Activated CD8-positive, alpha-beta memory T cell treated with anti-CD3 and anti-CD28 coated beads, Interleukin-2, amount 50 U/mL, for 24 hours (primary cell): Measurements from ENCODE around the gene EFCAB11.

Experiments used
- DNase-seq: peaks from one replicate; pipeline ENCODE4 v3.0.0-alpha.2; 2020; ENCODE audit errors: extremely low read depth

Gene EFCAB11

GRCh38 chr14:89956661-89957009 is 2.1 kb upstream of the EFCAB11 start:
- DNase-seq: no peak

- peak; percentile 92 for DNase-seq
Measured at GRCh38 chr14:89955745-89956660, 1.5 kb upstream of the EFCAB11 start, which contains the start of gene TDP1. TSS of gene TDP1 (plus strand) at chr14:89955927. CDS start at chr14:89963115, 7,188 bp downstream.

DNA sequence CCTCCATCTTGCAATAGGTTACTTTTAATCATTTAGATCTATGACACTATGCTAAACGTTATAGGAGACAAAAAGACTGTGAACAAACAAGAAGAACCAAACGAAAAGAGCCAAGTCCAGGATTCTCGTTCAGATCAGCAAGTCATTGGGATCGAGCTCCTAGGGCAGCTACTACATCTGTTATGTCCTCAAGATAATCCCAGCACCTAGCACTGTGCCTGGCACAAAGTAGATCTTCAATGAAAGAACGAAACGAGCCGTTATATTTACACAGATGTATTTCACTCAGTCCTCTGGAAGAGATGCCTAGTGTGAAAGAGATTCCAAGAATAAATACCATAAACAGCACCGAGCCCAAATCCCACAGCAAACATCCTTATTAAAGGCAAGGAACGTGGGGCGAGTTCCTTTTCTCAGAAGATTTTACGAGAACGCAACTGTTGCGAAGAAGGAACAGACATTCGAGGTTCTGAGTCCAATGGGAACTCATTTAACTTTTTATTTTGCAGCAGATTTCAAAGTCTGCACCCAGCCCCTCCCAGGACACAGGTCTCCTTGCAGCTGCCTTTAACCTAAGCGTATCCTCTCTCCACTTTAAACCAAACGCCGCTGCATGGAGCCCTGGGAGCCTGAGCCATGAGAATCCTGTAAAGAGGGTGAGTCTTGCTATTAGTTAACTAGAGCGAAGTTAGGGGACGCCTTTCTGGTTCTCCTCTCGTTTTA is 653 bp upstream of the EFCAB11 start:
- DNase-seq: no peak

DNA sequence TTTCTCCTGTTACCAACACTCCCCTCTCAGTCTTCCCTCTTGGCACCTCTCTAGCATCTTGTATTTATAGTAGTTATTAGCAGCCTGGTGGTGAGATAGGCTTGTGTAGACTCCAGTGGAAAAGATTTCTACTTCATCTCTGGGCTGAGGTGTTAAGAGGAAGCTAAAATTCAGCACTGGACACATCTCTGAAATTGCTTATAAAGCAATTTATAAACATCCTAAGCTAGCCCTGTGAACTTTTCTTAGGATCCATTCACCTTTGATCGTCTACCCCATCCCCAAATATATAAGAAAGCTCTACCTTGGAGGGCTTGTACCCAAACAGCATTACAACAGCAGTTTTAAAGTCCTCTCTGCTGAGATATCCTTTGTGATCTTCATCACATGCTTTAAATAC is 928 bp downstream of the EFCAB11 start:
- DNase-seq: no peak

GRCh38 chr14:89952576-89952975 is 2.0 kb downstream of the EFCAB11 start:
- no peak for DNase-seq

- no peak for DNase-seq
Measured at GRCh38 chr14:89947344-89947743, 7.2 kb downstream of the EFCAB11 start.

- no peak for DNase-seq
Measured at GRCh38 chr14:89941830-89942377, 12.6 kb downstream of the EFCAB11 start.

- no peak for DNase-seq
Measured at GRCh38 chr14:89936654-89937185, 17.8 kb downstream of the EFCAB11 start.

- no peak for DNase-seq
Measured at GRCh38 chr14:89933002-89933401, 21.5 kb downstream of the EFCAB11 start.

DNA sequence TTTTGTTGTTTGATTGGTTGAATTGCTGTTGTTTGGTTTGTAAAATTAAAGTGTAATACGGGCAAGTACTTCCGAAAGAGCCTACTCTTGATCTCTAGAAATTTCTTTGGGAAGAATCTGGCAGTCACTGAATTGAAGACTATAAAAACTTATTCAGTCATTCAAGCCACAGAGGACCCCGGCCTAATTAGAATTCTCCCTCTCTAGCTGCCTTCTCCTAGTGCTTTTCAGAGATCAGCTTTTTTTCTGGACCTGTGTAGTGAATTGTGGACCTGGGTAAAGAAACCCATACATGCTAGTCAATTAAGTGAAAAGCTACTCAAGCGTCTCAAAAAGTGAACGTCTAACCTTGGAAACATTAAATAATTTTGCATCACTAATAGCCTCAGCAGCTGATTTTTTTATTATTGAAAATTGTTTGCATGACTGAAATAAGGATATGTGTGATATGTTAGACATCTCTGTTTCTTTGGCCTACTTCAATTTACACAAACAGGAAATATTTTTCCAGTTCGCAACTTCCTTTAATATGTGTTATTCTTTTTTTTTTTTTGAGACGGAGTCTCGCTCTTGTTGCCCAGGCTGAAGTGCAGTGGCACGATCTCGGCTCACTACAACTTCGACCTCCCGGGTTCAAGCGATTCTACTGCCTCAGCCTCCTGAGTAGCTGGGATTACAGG is 27.2 kb downstream of the EFCAB11 start:
- DNase-seq: no peak

DNA sequence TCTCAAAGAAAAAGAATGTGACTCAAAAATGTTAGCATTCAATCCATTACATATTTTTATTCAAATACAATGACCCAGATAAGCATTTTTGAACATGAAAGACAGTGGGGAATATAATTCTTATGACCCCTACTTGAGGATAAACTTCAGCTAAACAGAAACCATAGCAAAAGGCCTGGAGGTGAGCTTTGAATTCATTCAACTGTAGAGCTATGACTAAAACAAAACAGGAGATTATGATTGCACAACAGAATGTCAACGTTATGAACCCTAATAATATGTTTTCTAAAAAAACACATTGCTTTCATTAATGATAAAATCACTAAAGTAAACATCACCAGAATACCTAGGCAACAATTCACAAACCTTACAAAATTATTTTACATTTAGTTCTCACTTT is 27.8 kb downstream of the EFCAB11 start:
- DNase-seq: no peak

DNA sequence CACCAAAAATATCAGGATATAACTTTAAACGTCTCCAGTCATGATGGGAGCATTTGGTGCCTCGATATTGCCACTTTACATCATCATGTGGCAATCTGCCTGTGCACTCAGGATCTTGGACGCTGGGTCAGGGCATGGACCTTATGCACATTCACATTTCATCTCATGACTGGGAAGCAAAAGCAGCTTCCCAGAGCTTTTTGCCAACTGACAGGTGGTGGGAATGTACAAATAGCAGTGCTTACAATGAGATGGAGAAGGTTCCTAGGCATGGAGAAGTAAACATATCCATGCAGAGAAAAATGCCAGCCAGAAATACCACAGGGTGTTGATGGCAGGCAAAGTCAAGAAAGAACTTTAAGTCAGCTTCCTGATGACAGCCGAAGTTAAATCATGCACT is 30.3 kb downstream of the EFCAB11 start:
- DNase-seq: no peak

DNA sequence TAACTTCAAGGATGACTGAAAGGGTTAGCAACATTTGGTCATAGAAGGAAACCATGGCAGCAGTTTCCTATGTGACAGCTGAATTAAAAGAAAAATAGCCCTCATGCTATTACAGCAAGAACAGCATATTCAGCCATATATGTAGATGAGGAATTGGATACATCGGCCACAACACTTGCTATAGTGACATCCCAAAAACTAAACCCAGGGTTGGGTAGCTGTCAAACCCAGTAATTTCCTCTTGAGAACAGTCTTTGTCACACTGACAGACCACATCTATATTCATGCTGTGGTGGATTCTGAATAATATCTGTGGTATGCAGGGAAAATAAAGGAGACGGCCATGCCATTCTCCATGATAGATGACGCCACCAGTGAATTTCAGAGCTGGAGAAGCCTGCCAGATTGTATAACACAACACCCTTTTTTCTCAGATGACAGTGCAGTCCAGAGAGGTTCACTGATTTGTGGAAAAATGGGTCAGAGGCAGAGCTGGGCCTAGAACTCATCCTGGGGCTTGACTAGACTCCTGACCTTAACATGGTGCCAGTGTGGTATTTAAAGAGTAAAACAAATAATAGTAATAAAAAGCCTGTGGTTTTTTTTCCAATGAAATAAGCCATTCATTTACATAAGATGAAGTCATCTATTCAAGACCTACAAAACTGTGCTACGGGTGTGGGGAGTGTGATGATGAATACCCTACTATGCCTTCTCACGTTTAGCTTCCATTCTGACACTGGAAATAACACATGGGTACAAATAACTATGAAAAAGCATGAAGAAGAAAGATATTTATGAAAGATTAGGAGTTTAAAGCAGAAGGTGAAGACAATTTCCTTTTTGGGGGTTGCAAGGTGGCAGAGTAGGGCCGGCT is 32.3 kb downstream of the EFCAB11 start:
- no peak for DNase-seq

DNA sequence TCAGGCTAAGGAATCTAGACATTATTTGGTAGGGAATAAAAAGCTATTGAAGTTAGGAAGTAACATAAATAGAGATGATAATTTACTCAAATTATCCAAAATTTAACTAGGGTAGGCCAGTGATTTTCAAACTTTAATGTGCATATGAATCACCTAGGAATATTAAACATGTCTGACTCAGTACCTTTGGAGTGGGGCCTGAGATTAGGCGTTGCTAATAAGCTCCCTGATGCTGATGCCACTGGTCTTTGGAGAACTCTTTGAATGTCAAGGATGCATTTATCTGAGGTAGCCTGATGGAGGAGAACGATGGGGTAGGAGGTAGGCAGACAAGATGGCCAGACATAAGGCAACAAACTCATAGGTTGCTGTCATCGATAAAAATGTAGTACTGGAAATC is 33.2 kb downstream of the EFCAB11 start:
- no peak for DNase-seq

- DNase-seq: no peak
Measured at GRCh38 chr14:89920056-89920455, 34.5 kb downstream of the EFCAB11 start.

- no peak for DNase-seq
Measured at GRCh38 chr14:89918721-89919120, 35.8 kb downstream of the EFCAB11 start.

- DNase-seq: peak; percentile 25
Measured at GRCh38 chr14:89915114-89915878, 39.2 kb downstream of the EFCAB11 start.

DNA sequence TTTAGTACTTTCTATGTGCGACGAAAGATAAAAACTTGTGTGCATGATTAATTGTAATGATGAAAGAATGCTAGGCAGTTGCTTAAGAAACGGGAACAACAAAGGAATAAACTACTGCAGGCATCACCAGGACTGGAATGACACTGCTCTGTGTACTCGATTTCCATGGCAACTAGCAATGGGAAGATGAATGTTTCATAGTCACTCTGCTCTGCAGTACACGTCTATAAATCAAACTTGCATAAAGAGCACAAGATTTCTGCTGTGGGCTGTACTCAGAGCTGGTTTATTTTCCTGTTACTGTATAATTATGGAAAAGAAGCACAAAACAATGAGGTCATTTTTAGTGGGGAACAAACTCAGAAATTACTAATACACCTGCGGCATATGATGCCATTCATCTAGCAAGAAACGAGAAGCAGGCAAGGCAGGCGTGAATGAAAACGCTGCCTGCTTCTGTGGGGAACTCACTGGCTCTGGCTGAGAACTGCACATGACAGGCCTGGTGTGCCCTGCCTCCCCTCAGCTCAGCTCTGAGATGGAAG is 41.8 kb downstream of the EFCAB11 start:
- DNase-seq: no peak

GRCh38 chr14:89912221-89912620 is 42.3 kb downstream of the EFCAB11 start:
- no peak for DNase-seq
